GM21423 (cell line): Measurements from ENCODE around the gene NTHL1.

Experiments used
- ATAC-seq: cut with Tn5 transposase; IDR thresholded peaks from one replicate; pipeline ENCODE4 v1.9.1; 2021; ENCODE audit warnings: mild to moderate bottlenecking, moderate library complexity; ENCODE audit not compliant: unreplicated experiment

Gene NTHL1

DNA sequence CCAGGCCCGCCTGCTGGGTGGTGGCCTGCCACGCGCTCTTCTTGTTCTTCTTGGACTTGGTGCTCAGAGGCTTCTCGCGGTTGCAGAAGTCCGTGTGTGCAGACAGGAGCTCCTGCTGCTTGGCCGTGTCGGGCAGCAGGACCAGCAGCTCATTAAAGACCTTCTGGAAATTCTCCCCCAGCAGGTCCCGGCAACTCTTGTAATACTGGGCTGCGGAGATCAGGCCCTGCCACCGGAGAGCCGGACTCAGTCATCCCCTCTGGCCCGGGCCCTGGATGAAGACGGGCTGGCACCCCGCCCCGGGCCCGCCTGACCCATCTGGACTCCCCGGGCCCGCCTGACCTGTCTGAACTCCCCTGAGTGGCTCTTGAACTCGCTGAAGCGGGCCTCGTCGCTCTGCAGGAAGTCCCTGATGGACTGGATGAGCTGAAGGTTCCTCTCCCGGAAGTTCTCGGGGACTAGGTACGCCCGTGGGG, 49.2 kb downstream of the NTHL1 start:
- ATAC-seq: no peak

DNA sequence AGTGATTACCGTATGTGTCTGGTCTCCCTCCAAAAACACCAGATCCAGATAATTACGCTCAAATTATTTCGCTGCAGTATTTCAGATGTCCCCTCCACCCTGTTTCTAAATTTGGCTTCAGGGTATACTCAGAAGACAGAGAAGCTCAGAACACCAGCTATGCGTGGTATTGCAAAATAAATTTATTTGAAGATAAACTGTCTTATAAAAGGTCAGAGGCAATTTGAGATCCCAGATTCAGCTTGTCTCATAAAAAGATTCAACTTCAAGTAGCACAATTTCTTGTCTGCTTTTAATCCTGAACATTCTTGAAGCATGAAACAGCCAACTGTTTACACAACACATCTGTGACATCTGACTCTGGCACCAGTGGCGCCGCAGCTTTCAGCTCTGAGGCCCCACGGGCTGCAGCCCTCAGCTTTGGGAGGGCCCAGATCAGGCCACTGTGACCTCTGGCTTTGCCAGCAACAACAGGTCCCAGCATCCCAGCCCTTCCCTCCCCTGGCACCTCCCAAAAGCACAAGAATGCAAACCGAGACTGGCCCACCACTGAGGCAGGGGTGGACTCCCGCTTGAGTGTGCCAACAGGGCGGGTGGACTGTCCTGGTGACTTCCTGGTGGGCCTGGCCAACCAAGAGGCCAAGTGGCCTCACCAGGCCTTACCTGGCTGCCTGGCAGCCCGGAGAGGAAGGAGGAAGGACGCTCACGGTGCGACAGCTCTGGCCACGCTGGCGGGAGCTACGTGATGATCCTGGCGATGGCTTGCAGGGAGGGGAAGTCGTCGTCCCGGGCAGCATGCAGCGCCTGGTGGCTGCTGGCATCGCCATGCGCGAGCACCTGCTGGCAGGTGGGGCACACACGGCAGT, 49.9 kb downstream of the NTHL1 start:
- ATAC-seq: no peak

DNA sequence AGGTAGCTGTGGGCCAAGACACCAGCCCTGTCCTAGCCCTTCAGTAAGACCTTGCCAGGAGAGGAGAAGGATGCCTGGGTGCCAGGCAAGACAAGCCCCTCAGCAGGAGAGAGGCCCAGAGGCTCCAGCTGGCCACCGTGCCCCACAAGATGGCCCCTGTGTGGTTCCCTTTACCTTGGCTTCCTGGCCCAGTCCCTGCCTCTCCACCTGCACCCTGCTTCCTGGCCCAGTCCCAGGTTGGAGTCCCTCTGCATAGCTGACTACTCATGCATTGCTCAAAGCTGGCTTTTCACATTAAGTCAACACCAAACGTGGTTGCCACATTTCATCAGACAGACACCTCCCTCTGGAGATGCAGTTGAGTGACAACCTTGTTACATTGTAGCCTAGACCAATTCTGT, 53.9 kb downstream of the NTHL1 start:
- ATAC-seq: no peak

DNA sequence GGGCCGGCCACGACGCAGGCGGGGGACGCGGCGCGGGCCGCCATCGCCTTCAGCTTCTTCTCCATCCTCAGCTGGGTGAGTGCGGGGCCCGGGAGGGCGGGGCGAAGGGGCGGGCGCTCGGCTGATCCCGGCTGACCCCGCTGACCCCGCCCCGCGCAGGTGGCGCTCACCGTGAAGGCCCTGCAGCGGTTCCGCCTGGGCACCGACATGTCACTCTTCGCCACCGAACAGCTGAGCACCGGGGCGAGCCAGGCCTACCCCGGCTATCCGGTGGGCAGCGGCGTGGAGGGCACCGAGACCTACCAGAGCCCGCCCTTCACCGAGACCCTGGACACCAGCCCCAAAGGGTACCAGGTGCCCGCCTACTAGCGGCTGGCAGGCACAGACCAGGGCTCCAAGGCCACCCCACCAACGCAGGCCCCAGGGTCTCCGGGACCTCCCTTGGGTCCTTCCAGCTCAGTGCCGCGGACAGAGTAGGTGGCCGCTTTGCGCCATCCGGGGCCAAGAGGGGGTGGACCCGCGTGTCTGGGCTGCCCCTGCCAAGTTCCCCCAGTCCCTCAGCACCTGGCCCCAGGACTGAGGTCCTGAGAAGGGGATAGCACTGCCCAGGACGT, 54.8 kb downstream of the NTHL1 start:
- ATAC-seq: no peak

DNA sequence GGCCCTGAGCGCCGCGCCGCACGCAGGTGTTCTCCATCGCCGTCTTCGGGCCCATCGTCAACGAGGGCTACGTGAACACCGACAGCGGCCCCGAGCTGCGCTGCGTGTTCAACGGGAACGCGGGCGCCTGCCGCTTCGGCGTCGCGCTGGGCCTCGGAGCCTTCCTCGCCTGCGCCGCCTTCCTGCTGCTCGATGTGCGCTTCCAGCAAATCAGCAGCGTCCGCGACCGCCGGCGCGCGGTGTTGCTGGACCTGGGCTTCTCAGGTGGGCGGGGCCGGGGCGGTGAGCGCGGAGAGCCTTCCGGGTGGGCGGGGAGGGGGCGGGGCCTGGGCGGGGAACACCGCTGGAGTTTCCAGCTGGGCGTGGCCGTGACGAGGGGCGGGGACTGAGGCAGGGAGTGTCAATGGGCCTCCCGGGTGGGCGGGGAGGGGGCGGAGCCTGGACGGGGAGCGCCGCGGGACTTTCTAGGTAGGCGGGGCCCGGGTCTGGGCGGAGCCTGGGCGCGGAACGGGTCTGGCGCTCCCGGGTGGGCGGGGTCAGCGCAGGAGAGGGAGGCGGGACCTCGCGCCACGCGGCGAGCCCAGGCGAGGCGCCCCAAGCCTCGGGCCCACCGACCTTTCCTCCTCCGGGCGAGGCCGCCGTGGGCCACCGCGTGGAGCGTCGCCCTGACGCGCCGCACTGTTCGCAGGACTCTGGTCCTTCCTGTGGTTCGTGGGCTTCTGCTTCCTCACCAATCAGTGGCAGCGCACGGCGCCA, 55.5 kb downstream of the NTHL1 start:
- peak; percentile 53 for ATAC-seq

DNA sequence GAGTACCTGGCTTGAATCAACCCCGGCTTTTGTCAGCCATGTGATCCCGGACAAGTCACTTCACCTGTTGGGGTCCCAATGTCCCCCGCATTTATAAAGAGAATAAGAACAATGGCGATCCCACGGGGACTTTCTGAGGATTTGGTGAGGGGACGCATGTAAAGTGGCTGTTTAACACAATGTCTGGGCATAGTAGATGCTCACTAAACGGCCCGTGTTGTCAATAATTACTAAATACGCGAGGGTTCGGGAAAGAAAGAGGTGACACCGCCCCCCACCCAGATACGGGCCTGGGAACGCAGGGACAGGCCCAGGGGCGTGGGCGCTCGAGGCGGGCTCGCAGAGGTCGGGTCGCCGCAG, 56.1 kb downstream of the NTHL1 start:
- ATAC-seq: no peak

DNA sequence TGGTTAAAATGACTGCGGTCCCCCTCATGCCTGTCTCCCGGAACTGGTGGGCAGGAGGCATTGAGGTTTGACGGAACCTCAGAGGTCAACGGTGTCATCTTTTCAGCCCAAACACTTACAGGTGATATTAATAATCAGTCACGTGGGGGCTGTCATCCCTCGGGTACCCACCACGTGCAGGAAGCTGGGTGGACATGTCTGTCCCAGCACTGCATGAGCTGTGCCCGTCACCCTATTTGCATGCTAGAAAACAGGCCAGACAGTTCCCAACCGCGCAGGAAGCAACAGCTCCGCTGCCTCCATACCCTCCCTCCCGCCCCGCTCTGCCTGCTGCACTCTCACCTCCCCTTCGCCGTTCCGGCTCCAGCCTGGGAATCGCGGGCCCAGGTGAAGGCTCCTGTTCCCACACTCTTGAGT, 56.5 kb downstream of the NTHL1 start:
- peak; percentile 37 for ATAC-seq

DNA sequence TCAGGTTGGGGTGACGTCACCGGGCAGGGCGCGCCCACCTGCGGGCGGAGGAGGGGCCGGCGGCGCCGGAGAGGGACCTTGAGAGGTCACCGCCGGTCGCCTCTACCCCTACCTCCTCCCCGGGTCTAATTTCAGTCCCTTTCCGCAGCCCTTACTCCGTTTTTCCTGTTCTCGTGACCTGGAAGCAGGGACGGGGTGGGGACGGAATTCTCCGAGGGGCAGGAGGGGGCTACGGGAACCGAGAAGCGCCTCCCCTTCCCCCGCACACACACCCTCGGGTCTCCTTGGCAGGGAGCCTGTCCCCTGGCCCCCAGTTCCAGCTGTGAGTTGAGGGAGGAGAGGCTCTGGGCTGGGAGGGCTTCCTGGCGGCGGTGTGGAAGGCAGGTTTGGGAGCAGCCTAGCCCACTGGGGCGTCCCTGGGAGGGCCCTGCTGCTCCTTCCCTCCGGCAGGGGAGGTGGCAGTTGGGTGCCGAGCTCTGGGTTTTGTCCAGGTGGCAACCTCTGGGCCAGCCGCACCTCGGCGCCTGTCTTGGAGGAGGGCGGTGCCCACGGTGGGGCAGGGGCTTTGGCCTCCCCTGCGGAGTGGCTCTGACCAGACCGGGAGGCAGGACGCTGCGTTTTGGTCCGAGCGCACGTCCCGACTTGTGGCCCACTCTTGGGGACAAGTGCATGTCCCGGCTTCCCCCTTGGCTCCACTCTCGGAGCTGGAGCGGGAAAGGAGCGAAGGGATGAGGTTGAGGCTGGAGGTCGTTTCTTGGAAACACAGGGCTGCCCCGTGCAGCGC, 57.1 kb downstream of the NTHL1 start:
- no peak for ATAC-seq

DNA sequence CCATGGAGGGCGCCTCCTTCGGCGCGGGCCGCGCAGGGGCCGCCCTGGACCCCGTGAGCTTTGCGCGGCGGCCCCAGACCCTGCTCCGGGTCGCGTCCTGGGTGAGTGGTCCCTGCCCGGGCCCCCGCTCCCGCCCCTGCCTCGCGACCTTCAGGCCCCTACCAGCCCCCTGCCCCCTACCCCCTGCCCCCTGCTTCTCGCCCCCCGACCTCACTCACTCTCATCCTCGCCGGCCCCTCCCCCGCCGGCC, 57.6 kb downstream of the NTHL1 start:
- ATAC-seq: no peak
